Mesenchymal stem cell (in vitro differentiated cells and primary cell): ENCODE data around the gene TRIM5.
A peak's percentile ranks its signal among the peaks of the same experiment; 100 is the strongest.

Experiments used
- DNase-seq: peaks from one replicate; pipeline ENCODE4 v3.0.0-alpha.2; 2013
- H2AFZ ChIP-seq: one replicate; pipeline ENCODE4 v1.6.1; 2013; ENCODE audit warnings: low read depth, mild to moderate bottlenecking, control low read depth, inconsistent platforms, low read length, moderate library complexity
- H2AK5ac ChIP-seq: 2 replicates; pipeline ENCODE4 v1.6.1; 2013; ENCODE audit warnings: low read length, moderate library complexity, mild to moderate bottlenecking, inconsistent platforms; ENCODE audit not compliant: severe bottlenecking
- H2BK120ac ChIP-seq: one replicate; pipeline ENCODE4 v1.6.1; 2013; ENCODE audit warnings: low read depth, mild to moderate bottlenecking, inconsistent platforms, low read length, moderate library complexity
- H2BK12ac ChIP-seq, 2 experiments: one replicate each; pipeline ENCODE4 v1.6.1; 2013; ENCODE audit warnings: inconsistent platforms in 2 of 2, low read length in 2 of 2, mild to moderate bottlenecking in 2 of 2, moderate library complexity in 2 of 2, control low read depth in 1 of 2
- H2BK15ac ChIP-seq: one replicate; pipeline ENCODE4 v1.6.1; 2013; ENCODE audit warnings: mild to moderate bottlenecking, low read depth, inconsistent platforms; ENCODE audit not compliant: poor library complexity, severe bottlenecking
- H2BK5ac ChIP-seq: 2 replicates; pipeline ENCODE4 v1.6.1; 2013; ENCODE audit warnings: low read depth, mild to moderate bottlenecking, low read length, control low read depth, inconsistent platforms; ENCODE audit not compliant: poor library complexity, severe bottlenecking
- H3K14ac ChIP-seq, 2 experiments: one replicate each; pipeline ENCODE4 v1.6.1; 2013; ENCODE audit warnings: inconsistent platforms in 2 of 2, low read length in 2 of 2, control low read depth in 1 of 2, mild to moderate bottlenecking in 1 of 2, moderate library complexity in 1 of 2
- H3K18ac ChIP-seq, 2 experiments: one replicate each; pipeline ENCODE4 v1.6.1; 2013; ENCODE audit warnings: inconsistent platforms in 2 of 2, low read length in 2 of 2, control low read depth in 1 of 2, low read depth in 1 of 2, mild to moderate bottlenecking in 1 of 2
- H3K23ac ChIP-seq, 2 experiments: one replicate each; pipeline ENCODE4 v1.6.1; 2013; ENCODE audit warnings: inconsistent platforms in 2 of 2, low read length in 2 of 2, mild to moderate bottlenecking in 2 of 2, moderate library complexity in 2 of 2, control low read depth in 1 of 2
- H3K27ac ChIP-seq: 2 replicates; pipeline ENCODE4 v1.5.1; 2013; ENCODE audit warnings: mild to moderate bottlenecking, moderate library complexity, low read length, control low read depth, inconsistent platforms; ENCODE audit not compliant: poor library complexity, severe bottlenecking
- H3K27me3 ChIP-seq, 2 experiments: 2 replicates each; pipeline versions ENCODE4 v1.6.1 to v1.7.0; 2013; ENCODE audit warnings: low read length in 2 of 2, mild to moderate bottlenecking in 2 of 2, moderate library complexity in 2 of 2, control low read depth in 1 of 2, inconsistent platforms in 1 of 2; ENCODE audit not compliant: control insufficient read depth in 1 of 2, insufficient read depth in 1 of 2
- H3K36me3 ChIP-seq, 2 experiments: 2 replicates each; pipeline versions ENCODE4 v1.6.1 to v1.7.0; 2013; ENCODE audit warnings: low read length in 2 of 2, control low read depth in 1 of 2, inconsistent platforms in 1 of 2, low read depth in 1 of 2, mild to moderate bottlenecking in 1 of 2; ENCODE audit not compliant: insufficient read depth in 2 of 2, control insufficient read depth in 1 of 2
- H3K4ac ChIP-seq, 2 experiments: one replicate each; pipeline ENCODE4 v1.6.1; 2013; ENCODE audit warnings: inconsistent platforms in 2 of 2, low read length in 2 of 2, mild to moderate bottlenecking in 2 of 2, moderate library complexity in 2 of 2, control low read depth in 1 of 2, low read depth in 1 of 2
- H3K4me1 ChIP-seq: 2 replicates; pipeline ENCODE4 v1.6.1; 2013; ENCODE audit warnings: low read depth, low read length, control low read depth; ENCODE audit not compliant: control insufficient read depth, insufficient read depth
- H3K4me2 ChIP-seq: 2 replicates; pipeline ENCODE4 v1.6.1; 2013; ENCODE audit warnings: low read length, mild to moderate bottlenecking, inconsistent platforms; ENCODE audit not compliant: poor library complexity, severe bottlenecking
- H3K4me3 ChIP-seq, 2 experiments: 2 replicates each; pipeline versions ENCODE4 v1.5.1 to v1.7.0; 2013; ENCODE audit warnings: low read length in 2 of 2, mild to moderate bottlenecking in 2 of 2, control low read depth in 1 of 2, low read depth in 1 of 2; ENCODE audit not compliant: insufficient read depth in 1 of 2
- H3K79me1 ChIP-seq: replicated peaks from 2 replicates; pipeline ENCODE4 v1.6.1; 2013; ENCODE audit warnings: mild to moderate bottlenecking, control low read depth, low read length, inconsistent platforms; ENCODE audit not compliant: poor library complexity, severe bottlenecking
- H3K9ac ChIP-seq: 2 replicates; pipeline ENCODE4 v1.7.0; 2013; ENCODE audit warnings: mild to moderate bottlenecking, low read length, moderate library complexity
- H3K9me3 ChIP-seq: 2 replicates; pipeline ENCODE4 v1.7.0; 2013; ENCODE audit warnings: mild to moderate bottlenecking, low read length; ENCODE audit not compliant: control insufficient read depth
- H4K8ac ChIP-seq: one replicate; pipeline ENCODE4 v1.6.1; 2013; ENCODE audit warnings: inconsistent platforms, mild to moderate bottlenecking, low read length, moderate library complexity
- H4K91ac ChIP-seq: one replicate; pipeline ENCODE4 v1.6.1; 2013; ENCODE audit warnings: mild to moderate bottlenecking, low read length, inconsistent platforms
- WGBS: methylation state at CpG from one replicate; pipeline ENCODE4 v1.1.7; 2013; ENCODE audit warnings: mixed read lengths; 5-methylcytosine and 5-hydroxymethylcytosine counted together

TRIM5 gene

DNA sequence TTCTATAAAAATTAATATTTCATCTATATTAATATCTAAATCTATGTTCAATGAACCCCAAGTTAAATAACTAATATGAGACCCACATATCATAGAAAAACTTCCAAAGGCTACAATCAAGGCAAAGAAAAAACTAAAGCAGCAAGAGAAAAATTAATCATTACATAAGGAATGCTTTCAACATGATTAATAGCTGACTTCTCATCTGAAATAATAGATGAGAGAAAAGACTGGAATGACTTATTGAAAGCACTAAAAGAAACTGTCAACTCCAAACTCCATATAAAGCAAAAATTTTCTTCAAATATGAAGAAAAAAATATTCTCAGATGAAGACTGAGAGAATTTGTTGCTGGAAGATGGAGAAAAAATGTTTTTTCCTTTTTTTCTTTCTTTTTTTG lies 13.0 kb downstream of the TRIM5 start:
- no peak overlapping the region for H4K8ac ChIP-seq
- no peak overlapping the region for H2AK5ac ChIP-seq
- H3K4ac ChIP-seq = no peak overlapping the region
- no peak overlapping the region for H3K18ac ChIP-seq
- no peak overlapping the region for H2BK5ac ChIP-seq
- no peak overlapping the region for H3K4me2 ChIP-seq
- no peak overlapping the region for H3K23ac ChIP-seq
- H2BK12ac ChIP-seq = no peak overlapping the region
- H3K36me3 ChIP-seq = peaks cover 11 to 31% of the 10 kb centered on the region in 2 experiments
- H3K79me1 ChIP-seq = peaks cover 11% of the 10 kb centered on the region
- no peak overlapping the region for H3K4me3 ChIP-seq
- no peak overlapping the region for H3K9ac ChIP-seq
- H3K27me3 ChIP-seq = no peaks in the 10 kb centered on the region
- no peak overlapping the region for H4K91ac ChIP-seq
- H3K27ac ChIP-seq = peak overlapping the region; percentile 46
- peaks cover 4% of the 10 kb centered on the region for H3K4me1 ChIP-seq
- no peak overlapping the region for H2BK15ac ChIP-seq
- no peak overlapping the region for H2AFZ ChIP-seq
- no peak for DNase-seq
- H3K14ac ChIP-seq = no peak overlapping the region
- H3K9me3 ChIP-seq = no peaks in the 10 kb centered on the region
- no peak overlapping the region for H2BK120ac ChIP-seq

- WGBS = 99% methylated on average over 6 of the region's 6 CpGs
- Histone ChIP-seq H3K14ac (no peak overlapping the region), H2BK15ac (no peak overlapping the region)
Observed at GRCh38 chr11:5666402-5666793, 18.5 kb downstream of the TRIM5 start.

GRCh38 chr11:5665746-5666401 lies 19.0 kb downstream of the TRIM5 start:
- 89% methylated on average over 5 of the region's 5 CpGs for WGBS
- Histone ChIP-seq H3K4me2 (no peak overlapping the region), H2AFZ (no peak overlapping the region), H2BK15ac (no peak overlapping the region), H3K4me1 (peaks cover under 1% of the 10 kb centered on the region), H2BK12ac (no peak overlapping the region), H3K9me3 (no peaks in the 10 kb centered on the region), H3K4ac (no peak overlapping the region), H3K79me1 (peaks cover 17% of the 10 kb centered on the region), H3K23ac (no peak overlapping the region), H2BK5ac (no peak overlapping the region), H2BK120ac (no peak overlapping the region), H4K91ac (no peak overlapping the region), H3K36me3 (peaks cover 21 to 47% of the 10 kb centered on the region in 2 experiments), H2AK5ac (no peak overlapping the region), H3K27ac (no peak overlapping the region), H3K4me3 (no peak overlapping the region), H3K9ac (no peak overlapping the region), H3K18ac (no peak overlapping the region), H4K8ac (no peak overlapping the region), H3K27me3 (no peaks in the 10 kb centered on the region), H3K14ac (no peak overlapping the region)
- no peak for DNase-seq

More at GRCh38 chr11:5666402-5666793, 18.5 kb downstream of the TRIM5 start:
- Histone ChIP-seq H2BK12ac (no peak overlapping the region), H3K9ac (no peak overlapping the region), H3K27me3 (no peaks in the 10 kb centered on the region), H3K18ac (no peak overlapping the region), H4K8ac (no peak overlapping the region), H2BK120ac (no peak overlapping the region), H3K79me1 (peaks cover 18% of the 10 kb centered on the region), H3K4me3 (no peak overlapping the region), H4K91ac (no peak overlapping the region), H3K36me3 (peaks cover 21 to 48% of the 10 kb centered on the region in 2 experiments), H3K4ac (no peak overlapping the region), H3K27ac (no peak overlapping the region), H3K23ac (no peak overlapping the region), H2BK5ac (no peak overlapping the region), H3K9me3 (no peaks in the 10 kb centered on the region), H3K4me2 (no peak overlapping the region), H2AFZ (no peak overlapping the region), H2AK5ac (no peak overlapping the region), H3K4me1 (peaks cover 1% of the 10 kb centered on the region)
- no peak for DNase-seq

- Histone ChIP-seq H3K9ac (no peak overlapping the region), H2AFZ (no peak overlapping the region), H3K4ac (no peak overlapping the region), H3K18ac (no peak overlapping the region), H3K9me3 (no peaks in the 10 kb centered on the region), H4K8ac (no peak overlapping the region), H3K4me2 (no peak overlapping the region), H2AK5ac (no peak overlapping the region), H2BK5ac (no peak overlapping the region), H3K36me3 (peaks cover 21 to 41% of the 10 kb centered on the region in 2 experiments), H3K79me1 (peaks cover 14% of the 10 kb centered on the region), H3K4me1 (no peaks in the 10 kb centered on the region), H3K14ac (no peak overlapping the region), H3K27me3 (no peaks in the 10 kb centered on the region), H2BK15ac (no peak overlapping the region), H4K91ac (no peak overlapping the region), H2BK120ac (no peak overlapping the region), H2BK12ac (no peak overlapping the region), H3K23ac (no peak overlapping the region), H3K4me3 (no peak overlapping the region), H3K27ac (no peak overlapping the region)
- WGBS = 98% methylated on average over 4 of the region's 4 CpGs
- DNase-seq = no peak
Observed at GRCh38 chr11:5665051-5665570, 19.8 kb downstream of the TRIM5 start.
